ENCODE measurements around the gene PCARE. TPM values are rescaled to one million over a fixed set of nuclear protein-coding genes. Genes with fewer than 3 reads are reported as not detected.

PCARE gene
- total RNA-seq, 4 donors from 2014 or later: 0.03 to 1.3 (median 0.36) TPM; not detected in 1

DNA sequence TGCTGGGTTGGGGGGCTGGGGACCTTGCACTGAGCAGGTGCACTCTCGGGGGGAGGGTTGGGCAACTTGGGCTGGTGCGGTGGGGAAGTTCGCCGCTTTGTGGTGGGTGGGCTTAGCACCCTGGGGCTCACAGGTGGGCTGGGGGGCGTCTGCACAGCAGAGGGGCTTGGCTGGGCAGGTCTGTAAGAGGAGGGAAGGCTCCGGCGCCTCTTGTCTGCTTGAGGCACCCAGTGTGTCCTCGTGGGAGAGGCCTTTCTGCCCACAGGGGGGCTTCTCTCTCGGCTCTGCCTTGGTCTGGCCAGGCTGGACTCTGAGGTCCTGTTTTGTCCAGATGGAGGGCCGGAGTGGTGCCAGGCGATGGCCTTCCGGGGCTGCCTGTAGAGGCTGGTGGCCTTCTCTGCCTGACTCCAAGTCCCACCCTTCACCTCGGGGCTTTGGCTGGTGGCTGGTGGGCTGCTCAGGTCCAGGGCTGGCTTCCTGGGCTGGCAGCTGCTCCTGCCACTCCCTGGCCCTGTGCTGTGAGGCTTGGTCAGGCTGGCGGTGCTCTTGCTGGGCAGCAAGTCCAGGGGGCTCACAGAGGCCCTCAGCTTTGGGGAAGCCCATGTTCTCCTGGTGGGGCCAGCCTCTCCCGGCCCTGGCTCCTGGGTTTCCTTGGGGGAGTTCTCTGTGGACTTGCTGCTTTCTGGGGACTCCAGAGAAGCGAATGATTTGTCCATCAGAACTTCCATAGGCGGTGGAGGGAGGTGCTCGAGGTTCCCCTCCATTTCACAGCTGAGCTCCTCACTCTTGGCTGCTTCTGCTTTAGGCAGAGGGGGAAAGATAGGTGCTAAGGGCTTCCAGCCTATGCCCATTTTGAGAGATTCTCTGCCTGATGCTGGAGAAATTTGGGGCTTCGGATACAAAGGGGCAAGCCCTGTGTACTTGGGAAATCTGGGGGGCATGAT lies 3.0 kb downstream of the PCARE start:
- no peak for ATAC-seq

GRCh38 chr2:29070526-29070925 lies 3.8 kb downstream of the PCARE start:
- TF ChIP-seq CTCF (IDR thresholded peaks at IDR 0.05 in 4 of 5, conservative IDR thresholded peaks at IDR 0.05 in 1 of 5) (no peak), POLR2A (IDR thresholded peaks at IDR 0.05) (no peak)
- Histone ChIP-seq H3K9me3 (no peaks in the 10 kb centered on the region), H3K36me3 (no peaks in the 10 kb centered on the region), H3K27me3 (no peaks in the 10 kb centered on the region), H3K27ac (no peak overlapping the region), H3K4me1 (peaks cover 6 to 13% of the 10 kb centered on the region in 2 donors), H3K4me3 (no peak overlapping the region)
- in situ Hi-C loops (cut with MboI; ENCODE audit: low sequenced_read_pairs in 4 of 4) (no loop called here), intact Hi-C loops (cut with DNase I; ENCODE audit: low total_unique reads) (no loop called here)
- DNase-seq (no peak), ATAC-seq (no peak)

More for the DNA sequence above, 3.0 kb downstream of the PCARE start:
- intact Hi-C loops (cut with DNase I; ENCODE audit: low total_unique reads): no loop called here
- Histone ChIP-seq H3K4me1 (peaks cover 4 to 13% of the 10 kb centered on the region in 2 donors), H3K27me3 (no peaks in the 10 kb centered on the region), H3K4me3 (no peak overlapping the region), H3K27ac (no peak overlapping the region), H3K36me3 (no peaks in the 10 kb centered on the region), H3K9me3 (no peaks in the 10 kb centered on the region)
- TF ChIP-seq CTCF (IDR thresholded peaks at IDR 0.05 in 4 of 5, conservative IDR thresholded peaks at IDR 0.05 in 1 of 5): no peak
- no peak for TF ChIP-seq POLR2A (IDR thresholded peaks at IDR 0.05)
- in situ Hi-C loops (cut with MboI; ENCODE audit: low sequenced_read_pairs in 4 of 4): no loop called here
- DNase-seq: no peak

DNA sequence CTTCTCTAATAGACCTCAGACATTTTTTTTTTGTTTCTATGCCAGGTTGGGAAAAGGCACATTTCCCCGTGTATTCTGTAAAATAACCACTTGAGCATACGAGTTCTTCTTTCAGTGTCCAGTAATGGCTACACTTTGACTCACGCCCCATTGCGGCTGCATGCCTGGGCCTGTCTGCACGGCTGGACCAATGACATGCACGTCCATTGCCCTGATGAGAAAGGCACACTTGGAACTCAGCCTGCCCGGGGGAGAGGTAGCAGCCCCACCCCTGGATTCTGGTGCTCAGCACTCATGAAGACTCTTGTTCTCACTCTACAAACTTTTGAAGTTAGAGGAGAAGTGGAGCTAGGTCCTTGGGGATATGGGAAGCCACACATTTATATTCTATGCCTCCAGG lies 5.8 kb downstream of the PCARE start:
- TF ChIP-seq CTCF (IDR thresholded peaks at IDR 0.05 in 4 of 5, conservative IDR thresholded peaks at IDR 0.05 in 1 of 5) (no peak), POLR2A (IDR thresholded peaks at IDR 0.05) (no peak)
- in situ Hi-C loops (cut with MboI; ENCODE audit: low sequenced_read_pairs in 4 of 4): no loop called here

DNA sequence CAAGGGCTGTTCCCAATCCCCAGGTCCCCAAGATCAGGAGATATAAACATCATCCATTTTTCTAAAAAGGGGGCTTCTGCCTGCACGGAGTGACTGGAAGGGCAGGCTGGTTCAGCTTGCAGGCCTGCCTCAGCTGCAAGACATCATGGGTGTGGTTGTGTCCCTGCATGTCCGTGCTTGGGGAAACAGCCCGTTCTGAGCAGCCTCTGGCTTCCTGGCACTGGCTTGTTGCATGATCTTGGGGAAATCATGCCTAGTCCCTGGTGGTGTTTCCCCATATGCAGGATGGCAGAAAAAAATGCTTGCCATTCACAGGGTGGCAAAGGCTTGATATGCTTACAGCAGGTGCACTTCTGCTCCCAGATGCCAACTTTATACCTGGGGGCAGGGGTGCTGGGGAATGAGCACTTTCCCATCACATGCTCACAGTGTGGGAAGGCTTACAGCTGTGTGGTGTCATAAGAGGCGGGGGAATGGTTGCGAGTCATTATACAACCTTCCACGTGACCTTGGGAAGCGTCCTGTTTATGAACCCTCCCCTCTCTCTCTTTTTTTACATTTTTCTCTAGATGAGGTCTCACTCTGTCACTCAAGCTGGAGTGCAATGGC lies 7.2 kb downstream of the PCARE start:
- ATAC-seq (no peak), DNase-seq (no peak)
- intact Hi-C loops (cut with DNase I; ENCODE audit: low total_unique reads) (no loop called here), in situ Hi-C loops (cut with MboI; ENCODE audit: low sequenced_read_pairs in 4 of 4) (no loop called here)
- H3K27me3 ChIP-seq: no peaks in the 10 kb centered on the region
- H3K36me3 ChIP-seq: no peaks in the 10 kb centered on the region
- no peak overlapping the region for H3K27ac ChIP-seq
- TF ChIP-seq CTCF (IDR thresholded peaks at IDR 0.05 in 4 of 5, conservative IDR thresholded peaks at IDR 0.05 in 1 of 5): no peak
- TF ChIP-seq POLR2A (IDR thresholded peaks at IDR 0.05): no peak
- no peak overlapping the region for H3K4me3 ChIP-seq
- H3K9me3 ChIP-seq: no peaks in the 10 kb centered on the region
- peaks cover 24 to 27% of the 10 kb centered on the region in 2 donors for H3K4me1 ChIP-seq

More for the DNA sequence above, 5.8 kb downstream of the PCARE start:
- Histone ChIP-seq H3K27me3 (no peaks in the 10 kb centered on the region), H3K36me3 (no peaks in the 10 kb centered on the region), H3K9me3 (no peaks in the 10 kb centered on the region), H3K4me3 (no peak overlapping the region), H3K4me1 (peaks cover 16 to 17% of the 10 kb centered on the region in 2 donors), H3K27ac (no peak overlapping the region)
- ATAC-seq (no peak), DNase-seq (no peak)
- intact Hi-C loops (cut with DNase I; ENCODE audit: low total_unique reads): no loop called here

All from gastrocnemius medialis (tissue), 4 donors.